Stimulated activated CD8-positive, alpha-beta memory T cell treated with anti-CD3 and anti-CD28 coated beads, Interleukin-12 subunit alpha, Interleukin-12 subunit beta, amount 100 ng/mL, for 1 hour (primary cell): Measurements from ENCODE around the gene NTM.

Source experiments
- DNase-seq: peaks from one replicate; pipeline ENCODE4 v3.0.0-alpha.2; 2020; ENCODE audit warnings: low read depth

NTM gene

GRCh38 chr11:131917634-131918384 is 547.4 kb downstream of the NTM start:
- DNase-seq, result no peak

- DNase-seq, result no peak
Observed at GRCh38 chr11:131918663-131919062, 548.2 kb downstream of the NTM start.

- no peak for DNase-seq
Observed at GRCh38 chr11:131922220-131922619, 551.8 kb downstream of the NTM start.

- no peak for DNase-seq
Observed at GRCh38 chr11:131923309-131923708, 552.9 kb downstream of the NTM start.

- no peak for DNase-seq
Observed at GRCh38 chr11:131924001-131924400, 553.6 kb downstream of the NTM start.

- DNase-seq, result no peak
Observed at GRCh38 chr11:131924457-131925201, 554.2 kb downstream of the NTM start.

- no peak for DNase-seq
Observed at GRCh38 chr11:131925829-131926228, 555.4 kb downstream of the NTM start.

- no peak for DNase-seq
Observed at GRCh38 chr11:131928992-131929391, 558.6 kb downstream of the NTM start.

GRCh38 chr11:131932584-131933325 is 562.3 kb downstream of the NTM start:
- DNase-seq, result no peak

GRCh38 chr11:131934006-131934405 is 563.6 kb downstream of the NTM start:
- DNase-seq, result no peak

- no peak for DNase-seq
Observed at GRCh38 chr11:131938351-131938751, 567.9 kb downstream of the NTM start.

- no peak for DNase-seq
Observed at GRCh38 chr11:131940126-131940525, 569.7 kb downstream of the NTM start.

GRCh38 chr11:131942878-131943277 is 572.5 kb downstream of the NTM start:
- DNase-seq, result no peak

GRCh38 chr11:131943295-131943694 is 572.9 kb downstream of the NTM start:
- DNase-seq, result no peak

GRCh38 chr11:131944736-131945135 is 574.3 kb downstream of the NTM start:
- no peak for DNase-seq

- no peak for DNase-seq
Observed at GRCh38 chr11:131945706-131946105, 575.3 kb downstream of the NTM start.

- no peak for DNase-seq
Observed at GRCh38 chr11:131947511-131947910, 577.1 kb downstream of the NTM start.

GRCh38 chr11:131951121-131951520 is 580.7 kb downstream of the NTM start:
- DNase-seq, result no peak

- DNase-seq, result no peak
Observed at GRCh38 chr11:131954146-131954545, 583.7 kb downstream of the NTM start.

GRCh38 chr11:131955904-131956303 is 585.5 kb downstream of the NTM start:
- DNase-seq, result no peak

- no peak for DNase-seq
Observed at GRCh38 chr11:131957201-131957600, 586.8 kb downstream of the NTM start.

- no peak for DNase-seq
Observed at GRCh38 chr11:131957875-131958274, 587.5 kb downstream of the NTM start.

GRCh38 chr11:131962818-131963217 is 592.4 kb downstream of the NTM start:
- DNase-seq, result no peak
